ENCODE measurements around the gene IGF1R.

The IGF1R gene

DNA sequence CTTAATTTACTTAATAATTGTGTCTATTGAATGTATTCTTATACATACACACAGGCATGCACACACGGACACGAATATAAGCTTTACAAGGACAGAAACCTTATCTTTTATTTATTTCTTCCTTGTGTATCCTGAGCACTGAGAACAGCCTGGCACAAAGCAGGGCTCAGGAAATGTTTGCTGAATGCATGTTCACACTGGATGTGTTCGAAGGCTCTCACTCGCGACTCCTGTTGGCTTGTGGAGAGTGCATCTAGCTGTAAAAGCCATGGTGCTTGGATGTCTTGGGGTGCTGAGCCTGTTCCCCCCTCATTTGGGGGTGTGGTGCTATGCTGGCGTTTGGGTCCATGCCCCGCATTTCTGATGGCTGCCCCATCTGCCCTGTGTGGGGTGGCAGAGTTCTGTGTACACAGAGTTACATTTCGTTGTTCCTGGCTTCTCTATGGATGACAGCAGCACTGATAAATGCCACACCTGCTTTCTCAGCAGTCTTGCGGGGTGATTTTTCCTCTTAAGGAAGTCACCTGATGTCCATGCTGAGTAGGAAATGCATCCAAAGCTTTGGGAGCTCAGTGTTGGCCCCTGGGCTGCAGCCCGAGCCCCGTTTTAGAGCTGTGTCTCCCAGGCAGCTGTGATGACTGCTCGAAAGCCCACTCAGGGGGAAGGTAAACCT lies 148.5 kb downstream of the IGF1R start:
- DNase-seq (ENCODE audit: low spot score), result no peak

DNA sequence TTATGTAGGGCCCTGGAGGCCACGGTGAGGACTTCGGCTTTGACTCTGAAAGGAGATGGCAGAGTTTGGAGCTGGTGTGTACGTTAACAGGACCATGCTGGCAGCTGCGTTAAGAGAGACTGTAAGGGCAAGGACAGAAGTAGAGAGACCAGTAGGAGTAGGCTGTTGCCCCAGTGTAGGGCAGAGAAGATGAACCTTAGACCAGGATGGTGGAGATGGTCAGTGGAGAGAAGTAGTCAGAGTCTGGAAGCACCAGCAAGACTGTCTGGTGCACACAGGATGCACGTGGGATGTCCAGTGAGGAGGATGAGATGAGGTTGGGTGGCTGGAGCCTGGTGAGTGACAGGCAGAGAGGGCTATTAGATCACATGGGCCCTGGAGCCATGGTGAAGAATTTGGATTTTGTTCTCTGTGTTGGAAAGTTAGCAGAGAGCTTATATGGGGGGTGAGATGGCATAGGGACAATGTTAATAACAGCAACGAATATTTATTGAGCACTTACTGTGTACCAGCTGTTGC lies 150.1 kb downstream of the IGF1R start:
- no peak for DNase-seq (ENCODE audit: low spot score)

DNA sequence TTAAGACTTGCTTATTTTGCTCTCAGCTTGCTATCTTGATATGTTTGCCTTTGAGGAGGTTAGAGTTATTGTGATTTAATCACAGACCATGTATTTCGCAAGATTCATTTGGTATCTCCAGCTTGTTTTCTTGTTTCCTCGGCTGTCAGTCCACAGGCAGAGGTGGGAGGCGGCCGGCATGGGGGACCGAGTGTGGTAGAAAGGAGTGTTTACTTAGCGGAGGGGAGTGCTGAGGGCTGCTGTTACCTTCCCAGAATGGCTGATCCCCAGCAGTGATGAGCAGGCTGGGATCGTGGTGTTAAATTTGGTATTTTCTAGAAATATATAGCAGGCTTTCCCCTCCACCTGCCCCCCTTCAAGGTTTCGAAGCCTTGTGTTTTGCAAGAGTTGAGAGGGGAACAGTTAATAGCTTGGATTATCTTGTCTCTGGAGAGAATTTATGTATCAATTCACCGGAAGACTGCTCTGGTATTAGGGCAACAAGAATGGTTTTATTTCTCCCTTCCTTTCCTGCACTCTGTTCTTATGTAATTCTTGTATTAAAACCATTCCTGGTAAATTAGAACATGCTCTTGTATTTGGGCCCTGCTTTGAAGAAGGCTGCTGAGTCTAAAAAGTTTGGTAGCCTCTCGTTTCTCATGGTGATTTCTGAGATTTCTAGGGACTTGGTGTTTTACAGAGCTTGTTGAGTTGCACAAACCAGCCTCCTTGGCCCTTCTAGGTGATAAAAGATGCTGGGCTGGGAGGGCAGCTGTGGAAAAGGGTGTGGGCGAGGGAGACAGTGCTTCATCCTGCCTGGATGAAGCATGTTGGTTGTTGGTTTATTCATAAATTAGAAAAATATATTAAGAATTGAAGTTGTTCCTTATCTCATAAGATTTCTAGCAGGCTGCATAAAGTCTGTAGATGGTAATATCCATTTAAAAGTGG lies 151.4 kb downstream of the IGF1R start:
- DNase-seq (ENCODE audit: low spot score), result no peak

DNA sequence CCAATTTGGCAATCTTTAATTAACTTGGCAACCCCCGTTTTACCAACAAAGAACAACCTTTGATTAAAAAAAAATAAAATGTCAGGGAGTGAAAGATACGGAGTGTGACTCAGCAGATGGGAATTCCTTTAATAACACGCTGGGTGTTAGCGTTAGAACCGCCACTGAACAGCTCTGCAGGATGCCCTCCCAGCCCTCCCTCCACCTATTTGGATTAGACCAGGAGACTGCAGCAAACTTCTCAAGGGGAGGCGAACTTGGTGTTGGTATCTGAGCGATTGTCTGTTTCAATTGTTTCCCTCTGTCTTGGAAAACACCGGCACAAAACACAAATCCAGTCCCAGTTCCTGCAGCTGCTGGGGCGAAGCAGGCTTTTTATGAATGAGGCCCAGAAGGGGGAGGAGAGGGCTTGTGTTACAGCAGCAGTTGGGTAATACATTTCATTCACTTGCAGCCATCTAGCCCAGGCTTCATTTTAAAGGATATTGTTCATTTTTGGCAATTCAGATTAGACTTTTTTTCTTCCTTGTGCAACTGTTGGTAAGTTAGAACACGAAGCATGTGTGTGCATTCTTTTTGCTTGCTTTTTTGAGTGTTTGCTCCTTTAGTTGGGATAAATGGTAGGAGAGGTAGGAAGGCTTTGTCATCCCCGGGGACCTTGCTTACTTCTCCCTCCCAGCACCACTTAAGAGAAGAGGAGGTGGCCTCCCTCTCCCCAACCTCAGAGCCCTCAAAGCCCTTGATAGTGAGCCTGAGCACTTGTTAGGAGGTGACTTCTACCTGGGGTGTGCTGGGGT lies 152.3 kb downstream of the IGF1R start:
- DNase-seq (ENCODE audit: low spot score), result peak; percentile 97

DNA sequence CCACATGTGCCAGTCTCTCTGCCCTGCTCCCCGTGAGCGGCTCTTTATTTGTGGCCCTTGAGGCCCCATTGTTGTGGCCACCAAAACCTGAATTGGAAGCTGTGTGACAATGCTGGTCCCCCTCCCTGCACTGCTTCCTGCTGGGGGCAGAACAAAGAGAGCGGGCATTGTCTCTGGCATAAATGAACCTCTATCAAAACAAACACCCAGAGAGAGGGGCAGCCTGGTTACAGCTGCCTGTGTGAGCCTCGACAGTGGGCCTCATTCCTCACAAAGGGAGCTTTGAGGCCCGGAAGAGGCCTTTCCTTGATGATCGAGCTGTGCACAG lies 152.9 kb downstream of the IGF1R start:
- DNase-seq (ENCODE audit: low spot score), result peak; percentile 99

DNA sequence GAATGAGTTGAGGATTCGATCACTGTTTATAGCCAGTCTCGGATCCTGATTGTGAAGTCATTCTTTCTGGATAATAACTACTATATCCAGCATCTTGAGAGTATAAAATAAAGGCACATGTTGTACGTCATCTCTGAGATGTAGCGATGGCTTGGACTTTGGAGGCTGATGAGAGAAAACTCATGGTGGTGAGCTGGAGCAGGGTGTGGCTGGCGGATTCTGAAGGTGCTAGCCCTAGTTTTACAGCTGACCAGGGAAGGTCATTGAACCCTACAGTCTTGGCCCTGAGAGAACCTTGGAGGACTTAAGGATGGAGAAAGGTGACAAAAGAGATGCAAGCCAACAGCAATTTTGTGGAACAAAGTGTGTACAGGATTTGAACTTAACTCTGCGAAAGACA lies 153.8 kb downstream of the IGF1R start:
- DNase-seq (ENCODE audit: low spot score), result no peak

DNA sequence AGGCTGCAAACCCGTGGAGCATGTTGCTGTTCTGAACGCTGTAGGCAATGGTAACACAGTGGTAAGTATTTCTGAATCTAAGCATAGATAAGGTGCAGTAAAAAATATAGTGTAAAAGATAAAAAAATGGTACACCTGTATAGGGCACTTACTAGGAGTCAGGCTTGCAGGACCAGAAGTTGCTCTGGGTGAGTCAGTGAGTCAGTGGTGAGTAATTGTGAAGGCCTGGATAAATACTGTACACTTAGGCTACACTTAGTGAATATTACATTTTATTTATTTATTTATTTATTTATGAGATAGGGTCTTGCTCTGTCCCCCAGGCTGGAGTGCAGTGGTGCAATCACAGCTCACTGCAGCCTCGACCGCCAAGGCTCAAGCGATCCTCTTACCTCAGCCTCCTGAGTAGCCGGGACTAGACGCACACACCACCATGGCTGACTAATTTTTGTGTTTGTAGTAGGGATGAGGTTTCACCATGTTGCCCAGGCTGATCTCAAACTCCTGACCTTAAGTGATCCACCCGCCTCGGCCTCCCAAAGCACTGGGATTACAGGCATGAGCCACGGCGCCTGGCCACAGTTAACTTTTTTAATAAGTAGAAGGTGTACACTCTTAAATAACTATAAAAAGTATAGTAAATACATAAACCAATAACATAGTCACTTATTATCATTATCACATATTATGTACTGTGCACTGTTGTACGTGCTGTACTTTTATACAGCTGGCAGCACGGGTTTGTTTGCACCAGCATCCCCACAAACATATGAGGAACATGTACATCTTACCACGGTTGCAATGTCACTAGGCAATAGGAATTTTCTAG lies 155.1 kb downstream of the IGF1R start:
- DNase-seq (ENCODE audit: low spot score), result no peak

DNA sequence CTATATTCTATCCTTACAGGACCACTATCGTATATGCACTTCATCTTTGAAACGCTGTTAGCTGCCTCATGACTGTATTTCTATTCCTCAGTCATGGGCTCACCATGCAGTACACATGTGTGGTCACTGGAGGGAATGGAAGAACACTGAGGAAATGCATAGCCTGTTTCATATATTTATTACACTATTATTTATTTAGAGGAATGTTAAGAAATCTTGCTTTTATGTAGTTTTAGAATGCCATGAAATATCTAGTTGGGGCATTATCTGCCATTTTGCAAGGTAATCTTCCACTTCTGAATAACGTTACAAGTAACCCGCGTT lies 155.7 kb downstream of the IGF1R start:
- DNase-seq (ENCODE audit: low spot score), result no peak

DNA sequence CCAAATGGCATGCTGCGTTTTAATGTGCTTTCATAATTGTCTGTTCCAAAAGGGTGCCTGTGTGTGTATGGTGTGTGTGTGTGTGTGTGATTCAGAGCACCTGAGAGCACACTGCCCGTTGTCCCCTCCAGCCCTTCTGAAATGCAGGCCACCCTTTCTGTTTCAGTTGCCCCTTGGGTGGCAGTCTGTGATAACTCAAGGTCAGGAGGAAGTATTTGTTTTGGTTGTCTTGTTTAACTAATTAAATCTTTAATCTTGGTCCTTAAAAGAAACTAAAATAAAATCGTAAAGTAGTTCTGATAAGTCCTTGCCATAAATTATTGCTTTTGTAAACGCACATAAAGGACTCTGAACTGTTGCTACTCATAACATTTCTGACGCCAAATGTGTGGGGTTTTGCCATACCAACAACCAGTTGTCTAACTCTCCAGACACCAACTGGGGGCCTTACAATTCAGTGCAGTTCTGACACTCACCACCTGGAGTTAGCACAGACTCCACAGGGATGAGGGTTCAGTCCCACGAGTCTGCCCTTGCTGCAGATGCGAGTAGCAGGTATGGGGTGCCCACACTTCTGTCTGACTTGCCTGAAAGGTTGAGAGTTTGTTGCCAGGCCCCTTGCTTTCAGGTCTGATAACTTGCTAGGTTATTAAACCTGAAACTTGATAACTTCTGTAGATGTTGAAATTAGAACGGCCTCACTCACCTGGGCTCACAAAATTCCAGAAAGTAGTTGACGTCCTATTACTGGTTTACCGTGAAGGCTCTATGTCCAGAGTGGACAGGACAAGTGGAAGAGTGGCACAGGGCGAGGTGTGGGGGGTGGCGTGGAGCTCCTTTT lies 157.3 kb downstream of the IGF1R start:
- DNase-seq (ENCODE audit: low spot score), result no peak

DNA sequence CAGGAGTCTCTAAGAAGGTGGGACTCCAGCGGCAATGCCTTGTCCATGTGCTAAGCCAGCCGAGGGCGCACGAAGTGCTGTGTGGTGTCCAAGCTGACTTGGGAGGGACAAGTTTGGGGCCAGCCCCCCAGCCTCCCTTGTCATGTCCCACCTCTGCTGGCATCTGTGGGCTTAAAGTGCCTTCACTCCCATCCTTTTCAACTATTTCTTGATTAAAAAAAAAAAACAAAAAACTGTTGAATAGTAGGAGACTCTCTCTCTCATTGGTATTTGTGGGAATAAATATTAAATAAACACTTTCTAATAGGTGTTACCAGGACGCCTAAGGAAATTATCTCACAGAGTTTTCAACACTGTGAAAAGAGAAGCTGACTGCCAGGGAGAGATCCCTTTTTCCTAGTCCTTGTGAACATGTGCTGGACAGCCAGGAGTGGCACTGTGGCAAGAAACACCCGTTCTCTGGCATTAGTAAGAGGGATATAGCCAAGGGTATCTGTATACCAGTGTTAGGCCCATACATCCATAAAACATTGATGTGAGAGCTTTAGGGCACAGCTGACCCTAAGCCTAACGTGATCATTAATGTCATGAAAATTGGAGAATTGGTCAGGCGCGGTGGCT lies 158.0 kb downstream of the IGF1R start:
- no peak for DNase-seq (ENCODE audit: low spot score)

DNA sequence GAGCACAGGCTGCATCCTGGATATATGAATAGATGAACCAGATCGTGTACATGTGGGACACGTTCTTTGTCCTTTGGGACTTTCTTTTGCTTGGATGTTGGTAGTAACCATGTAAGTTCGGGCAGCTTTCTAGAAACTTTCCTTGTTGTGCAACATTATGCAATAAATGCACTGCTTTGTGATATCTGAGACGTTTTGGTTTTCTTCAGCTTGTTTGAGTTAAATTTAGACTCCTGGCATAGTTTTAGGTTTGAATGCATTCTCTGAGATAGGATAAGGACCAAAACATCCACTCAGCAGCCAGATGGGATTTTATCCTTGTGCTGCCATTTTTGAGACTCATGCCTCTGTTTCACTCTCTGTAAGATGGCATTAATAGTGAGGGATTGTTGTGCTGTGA lies 158.9 kb downstream of the IGF1R start:
- no peak for DNase-seq (ENCODE audit: low spot score)

DNA sequence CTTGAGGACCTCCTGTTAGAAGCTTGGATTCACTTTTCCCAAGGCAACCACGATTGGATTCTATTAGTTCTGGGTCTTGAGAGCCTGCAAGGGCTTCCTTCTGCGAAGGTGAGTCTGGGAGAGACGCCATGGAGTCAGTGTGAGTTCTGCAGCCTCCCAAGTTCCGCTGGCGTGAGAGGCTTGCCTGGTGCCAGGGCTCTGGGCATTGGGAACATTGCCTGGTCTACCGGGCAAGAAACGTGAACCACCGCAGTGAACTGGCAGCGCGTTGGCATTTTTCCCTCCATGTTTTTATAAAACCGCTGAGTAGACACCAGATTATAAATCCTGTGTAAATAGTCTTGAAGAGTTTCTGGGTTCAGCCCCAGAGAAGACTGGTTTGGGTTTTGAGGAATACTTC lies 160.9 kb downstream of the IGF1R start:
- DNase-seq (ENCODE audit: low spot score), result no peak

DNA sequence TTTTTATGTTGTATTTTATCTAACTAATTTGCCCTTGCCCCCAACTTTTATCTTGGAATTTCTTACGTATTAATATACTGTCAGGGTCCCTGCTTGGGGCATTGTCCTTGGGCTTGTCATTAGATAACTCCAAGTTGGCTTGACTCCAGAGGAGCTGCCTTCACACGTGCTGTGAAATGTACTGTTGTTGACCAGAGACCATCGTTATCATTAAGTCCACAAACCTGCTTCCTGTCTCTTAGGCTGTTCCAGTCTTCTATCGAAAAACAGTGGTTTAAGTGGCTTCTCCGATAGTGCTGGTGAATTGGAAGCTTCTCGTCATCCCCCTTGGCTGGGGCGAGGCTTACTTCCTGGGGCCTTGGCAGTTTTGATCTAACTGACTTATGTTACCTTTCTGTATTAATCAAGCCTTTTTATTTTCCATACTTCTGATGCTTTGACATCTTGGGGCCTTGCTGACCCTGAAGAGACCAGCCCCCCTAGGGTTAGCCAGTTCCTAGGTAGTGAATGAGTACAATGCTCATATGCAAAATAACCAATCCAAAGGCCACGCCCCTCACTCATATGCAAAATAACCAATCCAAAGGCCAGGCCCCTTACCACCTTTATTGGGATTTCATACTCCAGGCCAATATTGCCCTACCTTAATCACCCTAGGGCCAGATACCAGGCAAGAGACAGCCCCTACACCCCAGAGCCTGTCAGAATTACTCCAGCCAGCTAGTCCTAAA lies 164.5 kb downstream of the IGF1R start:
- DNase-seq (ENCODE audit: low spot score), result no peak

DNA sequence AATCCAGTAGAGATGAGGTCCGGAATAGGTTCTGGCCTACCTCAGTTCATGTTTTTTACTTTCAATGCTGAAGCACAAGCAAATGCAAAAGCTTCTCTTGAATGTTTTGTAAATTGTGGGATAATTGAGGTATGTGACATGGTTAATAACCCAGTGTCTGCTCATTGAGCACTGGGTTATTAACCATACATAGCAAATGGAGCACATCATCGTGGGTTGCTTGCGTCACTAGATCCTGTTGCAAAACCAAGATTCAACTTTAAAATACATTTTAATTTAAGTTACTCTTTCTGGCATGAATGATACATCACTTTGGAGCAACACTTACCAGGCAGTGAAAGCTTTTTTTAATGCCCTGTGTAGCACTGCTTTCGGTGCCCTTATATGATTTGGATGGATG lies 165.6 kb downstream of the IGF1R start:
- no peak for DNase-seq (ENCODE audit: low spot score)

DNA sequence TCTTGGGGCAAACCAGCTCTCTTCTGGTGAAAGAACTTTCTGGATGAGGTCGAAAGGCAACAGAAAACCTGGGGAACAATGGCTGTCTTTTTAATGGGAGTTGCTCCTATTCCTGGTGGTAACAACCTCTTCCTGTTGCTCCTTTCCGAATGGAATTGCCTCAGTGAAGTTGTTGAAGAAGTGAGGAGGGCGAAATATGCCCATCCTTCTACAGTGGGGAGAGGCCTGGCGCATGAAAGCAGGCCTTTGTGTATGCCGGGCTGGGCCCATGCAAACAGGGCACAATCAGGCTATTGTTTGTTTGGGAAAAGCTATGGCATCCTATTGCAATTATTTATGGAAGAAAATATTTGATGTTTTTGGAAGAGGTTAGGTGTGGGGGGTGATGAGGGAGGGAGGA lies 166.9 kb downstream of the IGF1R start:
- DNase-seq (ENCODE audit: low spot score), result peak; percentile 93

DNA sequence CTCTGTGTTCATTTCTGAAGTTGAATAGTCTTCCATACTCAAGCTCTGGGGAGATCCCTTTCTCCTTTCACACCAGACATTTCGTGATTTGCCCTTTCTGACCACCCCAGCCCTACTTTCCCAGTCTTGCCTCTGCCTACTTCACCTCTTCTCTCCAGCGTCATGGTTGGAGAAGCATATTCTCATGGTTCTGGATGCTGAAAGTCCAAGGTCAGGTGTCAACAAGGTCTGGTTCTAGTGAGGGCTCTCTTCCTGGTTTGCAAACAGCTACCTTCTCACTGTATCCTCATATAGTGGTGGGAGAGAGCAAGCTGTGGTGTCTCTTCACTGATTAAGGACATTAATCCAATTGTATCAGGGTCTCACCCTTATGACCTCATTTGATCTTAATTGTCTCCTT lies 169.4 kb downstream of the IGF1R start:
- DNase-seq (ENCODE audit: low spot score), result no peak

DNA sequence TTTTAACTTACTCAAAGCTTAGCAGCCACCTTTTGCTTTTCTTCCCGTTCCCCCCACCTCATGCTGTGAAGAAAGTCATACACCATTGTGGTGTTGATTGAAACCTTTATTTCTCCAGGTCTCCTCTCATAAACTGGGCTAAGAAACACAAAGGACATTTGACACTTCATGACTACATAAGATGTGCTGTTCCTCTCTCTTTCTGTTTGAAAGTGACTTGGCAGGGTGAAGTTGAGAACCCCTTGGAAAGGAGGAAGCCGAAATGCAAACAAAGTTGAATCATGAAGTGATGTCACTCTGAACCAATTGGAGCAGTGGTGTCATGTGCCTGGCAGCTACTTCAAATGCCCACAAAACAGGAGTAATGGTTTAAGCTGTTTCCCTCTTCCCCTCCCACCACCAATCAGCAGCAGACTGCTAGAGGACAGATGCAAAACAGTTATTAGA lies 174.7 kb downstream of the IGF1R start:
- DNase-seq (ENCODE audit: low spot score), result no peak

DNA sequence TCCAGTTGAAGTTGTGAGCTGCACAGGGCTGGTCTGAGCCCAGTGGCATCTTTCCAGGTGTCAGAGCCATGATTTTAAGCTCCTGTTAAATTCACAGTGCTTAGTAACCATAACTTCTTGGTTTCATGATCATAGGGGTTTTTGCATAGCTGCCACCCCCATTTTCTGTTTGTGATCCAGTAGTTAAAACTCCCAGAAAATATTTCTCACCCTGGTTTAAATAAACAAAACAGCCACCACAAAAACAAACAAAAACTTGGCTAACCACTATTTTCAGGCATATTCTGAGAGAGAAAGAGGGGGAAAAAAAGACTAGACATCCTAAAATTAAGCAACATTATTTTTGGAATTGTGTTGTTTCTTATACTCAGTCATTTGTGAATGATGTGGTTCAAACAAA lies 175.3 kb downstream of the IGF1R start:
- no peak for DNase-seq (ENCODE audit: low spot score)

DNA sequence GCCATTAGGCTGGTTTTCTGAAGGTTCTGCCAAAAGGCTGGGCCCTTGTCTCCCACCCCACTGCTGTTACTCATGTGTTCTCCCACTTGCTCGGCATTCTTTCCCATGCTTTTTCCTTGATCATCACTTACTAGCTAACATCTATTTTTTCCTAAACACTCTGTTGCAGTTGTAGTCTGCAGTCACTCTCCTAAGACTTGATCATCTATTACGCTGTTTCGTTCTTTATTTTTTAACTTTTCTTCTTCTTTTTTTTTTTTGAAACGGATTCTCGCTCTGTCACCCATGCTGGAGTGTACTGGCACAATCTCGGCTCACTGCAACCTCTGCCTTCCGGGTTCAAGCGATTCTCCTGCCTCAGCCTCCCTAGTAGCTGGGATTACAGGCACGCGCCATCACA lies 176.3 kb downstream of the IGF1R start:
- no peak for DNase-seq (ENCODE audit: low spot score)

DNA sequence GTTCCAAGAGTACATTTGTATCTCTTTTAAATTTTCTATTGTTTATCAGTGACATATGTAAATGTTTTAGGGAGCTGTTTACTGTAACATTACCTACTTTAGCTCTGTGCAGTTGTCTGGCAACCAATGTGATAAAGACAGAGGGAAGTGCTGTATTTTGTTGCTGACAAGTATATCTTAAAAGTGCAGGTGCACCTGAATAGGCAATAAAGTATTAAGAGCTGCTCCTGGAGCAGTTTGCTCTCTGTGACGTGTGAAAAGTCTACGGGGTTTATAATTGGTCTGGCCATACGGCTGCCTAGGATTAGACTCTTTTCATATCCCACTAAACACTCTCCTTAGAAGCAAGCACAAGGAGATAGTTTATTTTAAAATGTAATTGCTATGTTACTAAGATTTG lies 178.3 kb downstream of the IGF1R start:
- no peak for DNase-seq (ENCODE audit: low spot score)
